ENCODE measurements around the gene PKIG.

DNA sequence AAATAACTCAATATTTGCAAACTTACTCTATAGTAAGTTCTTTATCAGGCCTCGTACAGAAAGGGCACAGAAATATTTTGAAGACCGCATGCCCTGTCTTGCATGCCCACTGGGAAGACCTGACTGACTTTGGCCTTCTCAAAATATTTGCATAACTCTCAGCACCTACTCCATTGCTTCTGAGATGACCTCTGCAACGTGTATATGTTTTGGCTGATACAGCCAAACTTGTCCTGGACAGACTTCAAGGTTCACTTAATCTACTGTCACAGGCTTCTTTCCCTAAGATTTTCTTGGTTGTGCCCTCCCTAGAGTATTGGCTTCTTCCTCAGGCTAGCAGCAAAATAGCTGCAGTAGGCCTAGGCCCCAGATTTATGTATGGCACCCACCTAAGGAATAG, 39.0 kb upstream of the PKIG start:
- TF ChIP-seq HDGF (IDR thresholded peaks at IDR 0.05; ENCODE audit: borderline replicate concordance) (no peak), L3MBTL2 (conservative IDR thresholded peaks at IDR 0.05) (no peak), FOXM1 (IDR thresholded peaks at IDR 0.05; ENCODE audit: borderline replicate concordance) (no peak), SP1 (IDR thresholded peaks at IDR 0.05) (no peak), ARNT (IDR thresholded peaks at IDR 0.05) (no peak), TARDBP (IDR thresholded peaks at IDR 0.05) (no peak), NFRKB (IDR thresholded peaks at IDR 0.05) (no peak), FOXA1 (IDR thresholded peaks at IDR 0.05) (no peak), LEF1 (IDR thresholded peaks at IDR 0.05; ENCODE audit: borderline replicate concordance) (no peak), SUZ12 (IDR thresholded peaks at IDR 0.05) (no peak), BHLHE40 (IDR thresholded peaks at IDR 0.05; ENCODE audit: borderline replicate concordance) (no peak), ELF4 (IDR thresholded peaks at IDR 0.05) (no peak), ZNF384 (IDR thresholded peaks at IDR 0.05) (no peak)
- TF ChIP-seq, protein P1, sequence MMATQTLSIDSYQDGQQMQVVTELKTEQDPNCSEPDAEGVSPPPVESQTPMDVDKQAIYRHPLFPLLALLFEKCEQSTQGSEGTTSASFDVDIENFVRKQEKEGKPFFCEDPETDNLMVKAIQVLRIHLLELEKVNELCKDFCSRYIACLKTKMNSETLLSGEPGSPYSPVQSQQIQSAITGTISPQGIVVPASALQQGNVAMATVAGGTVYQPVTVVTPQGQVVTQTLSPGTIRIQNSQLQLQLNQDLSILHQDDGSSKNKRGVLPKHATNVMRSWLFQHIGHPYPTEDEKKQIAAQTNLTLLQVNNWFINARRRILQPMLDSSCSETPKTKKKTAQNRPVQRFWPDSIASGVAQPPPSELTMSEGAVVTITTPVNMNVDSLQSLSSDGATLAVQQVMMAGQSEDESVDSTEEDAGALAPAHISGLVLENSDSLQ (IDR thresholded peaks at IDR 0.05), result no peak

Measured in HEK293T (cell line).